Heart left ventricle (tissue), 13 donors: ENCODE data around the gene MZB1.

Source experiments
- POLR2A ChIP-seq, 2 donors: fragments of 450-650 bp; IDR thresholded peaks; one replicate each; pipeline ENCODE4 v1.6.1; 2017; ENCODE audit warnings: antibody characterized with exemption in 2 of 2, mild to moderate bottlenecking in 2 of 2, moderate library complexity in 2 of 2
- TF ChIP-seq, protein P1 (sequence below), 12 donors: fragments of 200-600 bp; sonication (generic) in 4 of 12; IDR thresholded peaks; one replicate each; pipeline versions ENCODE4 v1.5.0 to v1.8.0; 2018 to 2022; ENCODE audit warnings: antibody characterized with exemption in 12 of 12, mild to moderate bottlenecking in 5 of 12
- donor health status: ischemic (EF 13 %, LVEDD 7.1; RV severe dilation, severe dysfunction).
- donor health status: DM: no; HTN: yes; CAD: no.
- donor health status: DM: no; HTN: no; CAD: no.
- donor health status: ischemic (EF 25% LVEDD 6.9; RV normal size, moderate dysfunction).
- donor health status: ischemic (EF 25% LVEDD 5.7; RV mildly dilated, moderate dysfunction).
- donor health status: ischemic (EF 35%, LVEDD 5.7; RV mildly dilated, moderate dysfunction).
- donor health status: nonischemic (EF 11% LVEDD 7.7; RV severe dilation, severe dysfunction).
- donor health status: DM: yes; HTN: yes; CAD: no.
- donor health status: PGD.
- donor health status: ischemic (EF 29% LVEDD 5.4; RV normal size, mild dysfunction).
- donor health status: nonischemic (EF 23%, LVEDD 6.1; RV moderate dilation, normal function).

DNA sequence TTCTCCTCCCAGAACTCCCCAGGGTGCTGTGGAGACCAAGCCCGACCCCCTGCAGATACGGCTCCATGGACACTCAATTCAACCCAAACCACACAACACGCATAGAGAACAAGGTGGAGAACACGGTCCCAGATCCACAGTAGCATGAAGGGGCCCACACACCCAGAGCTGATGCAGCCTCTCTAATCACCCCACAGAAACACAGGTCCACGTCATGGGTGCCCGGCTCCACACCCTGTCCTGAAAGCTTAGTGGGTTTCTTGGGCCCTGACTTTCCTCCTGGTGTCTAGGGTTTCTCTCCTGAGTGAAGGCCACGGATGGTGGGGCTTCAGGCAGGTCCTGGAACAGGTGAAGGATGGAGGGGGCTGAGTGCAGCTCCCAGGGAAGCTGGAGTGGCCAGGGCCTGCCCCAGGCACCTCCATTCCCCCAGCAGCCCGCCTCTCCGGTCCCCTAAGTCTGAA lies 5.1 kb downstream of the MZB1 start:
- TF ChIP-seq, protein P1, sequence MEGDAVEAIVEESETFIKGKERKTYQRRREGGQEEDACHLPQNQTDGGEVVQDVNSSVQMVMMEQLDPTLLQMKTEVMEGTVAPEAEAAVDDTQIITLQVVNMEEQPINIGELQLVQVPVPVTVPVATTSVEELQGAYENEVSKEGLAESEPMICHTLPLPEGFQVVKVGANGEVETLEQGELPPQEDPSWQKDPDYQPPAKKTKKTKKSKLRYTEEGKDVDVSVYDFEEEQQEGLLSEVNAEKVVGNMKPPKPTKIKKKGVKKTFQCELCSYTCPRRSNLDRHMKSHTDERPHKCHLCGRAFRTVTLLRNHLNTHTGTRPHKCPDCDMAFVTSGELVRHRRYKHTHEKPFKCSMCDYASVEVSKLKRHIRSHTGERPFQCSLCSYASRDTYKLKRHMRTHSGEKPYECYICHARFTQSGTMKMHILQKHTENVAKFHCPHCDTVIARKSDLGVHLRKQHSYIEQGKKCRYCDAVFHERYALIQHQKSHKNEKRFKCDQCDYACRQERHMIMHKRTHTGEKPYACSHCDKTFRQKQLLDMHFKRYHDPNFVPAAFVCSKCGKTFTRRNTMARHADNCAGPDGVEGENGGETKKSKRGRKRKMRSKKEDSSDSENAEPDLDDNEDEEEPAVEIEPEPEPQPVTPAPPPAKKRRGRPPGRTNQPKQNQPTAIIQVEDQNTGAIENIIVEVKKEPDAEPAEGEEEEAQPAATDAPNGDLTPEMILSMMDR (IDR thresholded peaks at IDR 0.05) = no peak
- no peak for TF ChIP-seq POLR2A (IDR thresholded peaks at IDR 0.05)
